Ovary (tissue), 9 donors: ENCODE measurements around the gene ZPBP. TPM values are rescaled to one million over a fixed set of nuclear protein-coding genes. Genes with fewer than 3 reads are reported as not detected.

Source experiments
- DNase-seq, 5 donors: peaks; one replicate each; pipeline ENCODE4 v3.0.0-alpha.2; 2019 to 2020
- H3K27ac ChIP-seq, 2 donors: fragments of 200-600 bp; one replicate each; pipeline versions ENCODE4 v1.5.1 to v1.8.0; 2019 to 2022
- H3K27me3 ChIP-seq: fragments of 200-600 bp; one replicate; pipeline ENCODE4 v1.8.0; 2022
- H3K36me3 ChIP-seq: fragments of 200-600 bp; sonication (generic); one replicate; pipeline ENCODE4 v1.5.1; 2019
- H3K4me1 ChIP-seq: one replicate; pipeline ENCODE4 v1.8.1; 2013; ENCODE audit warnings: mild to moderate bottlenecking, moderate library complexity; ENCODE audit not compliant: insufficient read depth
- H3K4me3 ChIP-seq: fragments of 200-600 bp; sonication (generic); one replicate; pipeline ENCODE4 v1.5.1; 2017
- H3K9me3 ChIP-seq, 2 donors: fragments of 200-600 bp in 1 of 2; sonication (generic) in 1 of 2; one replicate each; pipeline versions ENCODE4 v1.5.1 to v1.8.1; 2013 to 2019; ENCODE audit warnings: mild to moderate bottlenecking in 1 of 2, moderate library complexity in 1 of 2
- CTCF ChIP-seq, 3 donors: fragments of 450-650 bp in 2 of 3; fragments of 200-600 bp in 1 of 3; IDR thresholded peaks; one replicate each; pipeline versions ENCODE4 v1.5.1 to v1.8.0; 2016 to 2022; ENCODE audit warnings: antibody characterized with exemption in 3 of 3, mild to moderate bottlenecking in 1 of 3
- EP300 ChIP-seq: sonication (generic); formaldehyde crosslinking; IDR thresholded peaks from one replicate; pipeline ENCODE4 v1.6.1; 2017; ENCODE audit warnings: antibody characterized with exemption
- POLR2A ChIP-seq: fragments of 450-650 bp; IDR thresholded peaks from one replicate; pipeline ENCODE4 v1.6.1; 2017; ENCODE audit warnings: antibody characterized with exemption, mild to moderate bottlenecking, moderate library complexity
- WGBS, 3 donors: extraction: QIAGEN DNeasy Blood & Tissue Kit in 1 of 3; methylation state at CpG; one replicate each; pipeline versions ENCODE4 v1.1.5 to v1.1.7; 2013 to 2017; 5-methylcytosine and 5-hydroxymethylcytosine counted together
- intact Hi-C, 4 donors: fragments of 100-400 bp; cut with DNase I; formaldehyde crosslinking; loops; one replicate each; pipeline versions ENCODE4 v1.11.0 to v1.15.1; 2022 to 2023
- polyA plus RNA-seq, 2 donors: library from polyadenylated mRNA; stranded (reverse); fragments of 200-250 nt in 1 of 2; fragments of 350-450 nt in 1 of 2; fragmentation: Illumina TruSeq in 1 of 2; extraction: RNeasy Lipid Tissue Mini Kit (QIAGEN cat#74804) in 1 of 2; gene quantifications; one replicate each; pipeline ENCODE4 v1.2.3, GENCODE V29; 2013 to 2014
- total RNA-seq, 7 donors: library from RNA; depleted of rRNA in 2 of 7; stranded (reverse); fragments of >200 nt in 2 of 7; fragmentation: NEBNext Ultra II Directional in 3 of 7; extraction: Animal tissue kit (Norgen Biotek cat#: 25700) in 3 of 7; gene quantifications; one replicate each; pipeline versions ENCODE4 v1.1.0 to v1.2.4, GENCODE V29; 2016 to 2023
- donor health status: DM: no; HTN: no; CAD: no; lungs with moderate emphysema.
- donor health status: DM: no; HTN: no; CAD: no.
- donor health status: Bipolar disorder and iron deficiency.
- donor health status: DM: yes; HTN: yes; CAD: no.
- donor health status: DM: no; HTN: no; CAD: no.
- donor health status: DM: yes; HTN: yes; CAD: no.

Gene ZPBP
- total and polyA plus RNA-seq, 9 donors: 0.24 to 1.8 (median 0.69) TPM; not detected in 3

GRCh38 chr7:50088463-50089129 lies 4.5 kb downstream of the ZPBP start:
- Histone ChIP-seq H3K4me1 (no peaks in the 10 kb centered on the region), H3K27me3 (no peaks in the 10 kb centered on the region), H3K9me3 (no peaks in the 10 kb centered on the region), H3K27ac (no peak overlapping the region), H3K36me3 (no peaks in the 10 kb centered on the region), H3K4me3 (no peak overlapping the region)
- no peak for DNase-seq
- intact Hi-C loops: no loop called here
- WGBS, 3 donors: 0 to 1% (median 0%) methylated on average over 2 of the region's 2 CpGs
- TF ChIP-seq POLR2A: no peak
- no peak for TF ChIP-seq EP300
- TF ChIP-seq CTCF (IDR thresholded peaks at IDR 0.05): no peak

- intact Hi-C loops: no loop called here
- no peaks in the 10 kb centered on the region for H3K9me3 ChIP-seq
- H3K36me3 ChIP-seq: no peaks in the 10 kb centered on the region
- H3K4me1 ChIP-seq: no peaks in the 10 kb centered on the region
- no peak for TF ChIP-seq EP300
- no peak overlapping the region for H3K27ac ChIP-seq
- no peaks in the 10 kb centered on the region for H3K27me3 ChIP-seq
- DNase-seq: no peak
- WGBS, 3 donors: 78 to 84% (median 82%) methylated on average over 5 of the region's 5 CpGs
- H3K4me3 ChIP-seq: no peak overlapping the region
Observed at GRCh38 chr7:50085344-50085743, 7.7 kb downstream of the ZPBP start.

GRCh38 chr7:50073093-50073492 lies 20.0 kb downstream of the ZPBP start:
- DNase-seq: no peak
- Histone ChIP-seq H3K4me1 (peaks cover 6% of the 10 kb centered on the region), H3K9me3 (peaks cover 0 to 6% of the 10 kb centered on the region in 2 donors), H3K36me3 (no peaks in the 10 kb centered on the region), H3K27me3 (no peaks in the 10 kb centered on the region), H3K4me3 (no peak overlapping the region), H3K27ac (no peak overlapping the region)
- TF ChIP-seq CTCF (IDR thresholded peaks at IDR 0.05): no peak
- TF ChIP-seq POLR2A: no peak
- no peak for TF ChIP-seq EP300
- intact Hi-C loops: no loop called here

- Histone ChIP-seq H3K9me3 (peaks cover 0 to 6% of the 10 kb centered on the region in 2 donors), H3K4me3 (peak overlapping the region; percentile 37), H3K27ac (peak overlapping the region in 1 of 2 donors; percentile 71), H3K4me1 (peaks cover 11% of the 10 kb centered on the region), H3K27me3 (no peaks in the 10 kb centered on the region), H3K36me3 (no peaks in the 10 kb centered on the region)
- TF ChIP-seq CTCF (IDR thresholded peaks at IDR 0.05) (no peak), POLR2A (no peak), EP300 (no peak)
- 9 to 42% (median 42%) methylated on average over 8 of the region's 8 CpGs for WGBS, 3 donors
- peak in 2 of 5 donors; percentile 23 to 30 for DNase-seq
- intact Hi-C loops: no loop called here
Observed at GRCh38 chr7:50069613-50070012, 23.4 kb downstream of the ZPBP start.

- peaks cover 0 to 6% of the 10 kb centered on the region in 2 donors for H3K9me3 ChIP-seq
- H3K27ac ChIP-seq: peak overlapping the region in 1 of 2 donors; percentile 71
- WGBS, 3 donors: 1 to 2% (median 1%) methylated on average over 6 of the region's 6 CpGs
- TF ChIP-seq EP300 (no peak), CTCF (IDR thresholded peaks at IDR 0.05) (no peak), POLR2A (no peak)
- peak overlapping the region; percentile 37 for H3K4me3 ChIP-seq
- DNase-seq: peak in 2 of 5 donors; percentile 31 to 37
- H3K4me1 ChIP-seq: peaks cover 11% of the 10 kb centered on the region
- H3K27me3 ChIP-seq: no peaks in the 10 kb centered on the region
- intact Hi-C loops: no loop called here
- no peaks in the 10 kb centered on the region for H3K36me3 ChIP-seq
Observed at GRCh38 chr7:50068850-50069551, 24.0 kb downstream of the ZPBP start.
